GM12878 (cell line): Measurements from ENCODE around the gene PPP2R5C. TPM values are rescaled to one million over a fixed set of nuclear protein-coding genes. Genes with fewer than 3 reads are reported as not detected.

Experiments
- ATAC-seq: fragments of 200-7000 bp; cut with Tn5 transposase; 3 replicates; pipeline ENCODE4 v1.9.1; 2020; ENCODE audit warnings: mild to moderate bottlenecking, moderate library complexity
- BruUV-seq: library from RNA; stranded (reverse); fragments of 400-500 nt; replicated peaks from 2 replicates; lab custom pipeline; 2021; lab: Mats Ljungman, UMichigan
- CTCF ChIA-PET: fragments of 300-600 bp; sonication (Branson Sonifier 250); formaldehyde crosslinking; extraction: SDS; loops from one replicate; lab custom pipeline; 2021; ENCODE audit warnings: inconsistent platforms; lab: Yijun Ruan, JAX
- POLR2A ChIA-PET: fragments of 350-600 bp; formaldehyde crosslinking; extraction: SDS; loops from one replicate; lab custom pipeline; 2021; ENCODE audit warnings: inconsistent platforms; lab: Charles Lee
- RAD21 ChIA-PET: fragments of 300-600 bp; sonication (Branson Sonifier 250); formaldehyde crosslinking; loops from one replicate; lab custom pipeline; 2023; ENCODE audit warnings: antibody characterized with exemption; ENCODE audit not compliant: unreplicated experiment; lab: Charles Lee
- SMC1A ChIA-PET: fragments of 300-600 bp; sonication (Branson Sonifier 250); formaldehyde crosslinking; loops from one replicate; lab custom pipeline; 2023; ENCODE audit not compliant: unreplicated experiment, uncharacterized antibody; lab: Charles Lee
- DNase-seq: peaks from one replicate; pipeline ENCODE4 v3.0.0-alpha.2; 2011; ENCODE audit warnings: low read depth, low spot score
- FAIRE-seq: peaks from 3 replicates; lab custom pipeline; 2011; peaks lifted over from hg19 to GRCh38; lab: Jason Lieb, UNC
- H2AFZ ChIP-seq: 2 replicates; pipeline ENCODE4 v1.6.0; 2011; ENCODE audit warnings: low read depth, low read length, control low read depth; ENCODE audit not compliant: control insufficient read depth
- H3K27ac ChIP-seq: 2 replicates; pipeline ENCODE4 v1.5.1; 2011; ENCODE audit warnings: control low read depth; ENCODE audit not compliant: control insufficient read depth, insufficient read depth
- H3K27me3 ChIP-seq, 2 experiments: replicated peaks in 1 of 2; 2 replicates each; pipeline versions ENCODE4 v1.6.0 to v1.6.1; 2011; ENCODE audit warnings: low read length in 1 of 2; ENCODE audit not compliant: control insufficient read depth in 2 of 2, insufficient read depth in 2 of 2
- H3K36me3 ChIP-seq, 2 experiments: 2 replicates each; pipeline ENCODE4 v1.5.1; 2011; ENCODE audit warnings: low read length in 1 of 2; ENCODE audit not compliant: control insufficient read depth in 2 of 2, insufficient read depth in 2 of 2
- H3K4me1 ChIP-seq: 2 replicates; pipeline ENCODE4 v1.6.1; 2011; ENCODE audit warnings: mild to moderate bottlenecking, low read length, moderate library complexity, mixed read lengths; ENCODE audit not compliant: control insufficient read depth, insufficient read depth
- H3K4me2 ChIP-seq: 2 replicates; pipeline ENCODE4 v1.6.0; 2011; ENCODE audit warnings: control low read depth; ENCODE audit not compliant: control insufficient read depth, insufficient read depth
- H3K4me3 ChIP-seq: fragments of 200-600 bp; sonication (generic); 2 replicates; pipeline ENCODE4 v1.5.1; 2016
- H3K79me2 ChIP-seq: 2 replicates; pipeline ENCODE4 v1.6.0; 2011; ENCODE audit warnings: low read length; ENCODE audit not compliant: control insufficient read depth, insufficient read depth
- H3K9ac ChIP-seq: 2 replicates; pipeline ENCODE4 v1.8.0; 2011; ENCODE audit warnings: low read length, control low read depth, mixed read lengths; ENCODE audit not compliant: control insufficient read depth, insufficient read depth
- H3K9me3 ChIP-seq: replicated peaks from 3 replicates; pipeline ENCODE4 v1.5.1; 2011; ENCODE audit warnings: mild to moderate bottlenecking, low read length; ENCODE audit not compliant: control insufficient read depth, insufficient read depth
- H4K20me1 ChIP-seq: 2 replicates; pipeline ENCODE4 v1.6.0; 2011; ENCODE audit not compliant: control insufficient read depth, insufficient read depth
- BRCA1 ChIP-seq: IDR thresholded peaks from 2 replicates; pipeline ENCODE4 v1.6.1; 2011; ENCODE audit warnings: low read depth, low read length, improper control_type of control experiment
- CHD4 ChIP-seq: fragments of 200-600 bp; sonication (generic); IDR thresholded peaks from 2 replicates; pipeline ENCODE4 v1.6.1; 2016; ENCODE audit warnings: mild to moderate bottlenecking
- HCFC1 ChIP-seq: fragments of 150-350 bp; IDR thresholded peaks from 2 replicates; pipeline ENCODE4 v1.6.1; 2014; ENCODE audit warnings: low read length
- JUND ChIP-seq: IDR thresholded peaks from 2 replicates; pipeline ENCODE4 v1.6.1; 2012; ENCODE audit warnings: low read depth, mild to moderate bottlenecking, low read length, improper control_type of control experiment, moderate library complexity
- MEF2A ChIP-seq: IDR thresholded peaks from 2 replicates; pipeline ENCODE4 v1.6.1; 2011; ENCODE audit warnings: low read depth, mild to moderate bottlenecking, low read length, moderate library complexity; ENCODE audit not compliant: insufficient read depth
- MEF2B ChIP-seq: fragments of 450-650 bp; IDR thresholded peaks from 2 replicates; pipeline ENCODE4 v1.6.1; 2018; ENCODE audit warnings: mild to moderate bottlenecking, moderate library complexity; ENCODE audit not compliant: partially characterized antibody, poor library complexity, severe bottlenecking
- MTA2 ChIP-seq: fragments of 450-650 bp; IDR thresholded peaks from 2 replicates; pipeline ENCODE4 v1.6.1; 2016; ENCODE audit warnings: low read depth, mild to moderate bottlenecking, moderate library complexity
- RB1 ChIP-seq: fragments of 450-650 bp; formaldehyde crosslinking; IDR thresholded peaks from 2 replicates; pipeline ENCODE4 v1.6.1; 2017; ENCODE audit warnings: mild to moderate bottlenecking, borderline replicate concordance
- SMAD5 ChIP-seq: IDR thresholded peaks from 2 replicates; pipeline ENCODE4 v1.6.1; 2016; ENCODE audit warnings: antibody characterized with exemption, low read depth
- SREBF1 ChIP-seq: IDR thresholded peaks from 2 replicates; pipeline ENCODE4 v1.6.1; 2012; ENCODE audit warnings: mild to moderate bottlenecking, low read length
- TAF1 ChIP-seq: IDR thresholded peaks from 2 replicates; pipeline ENCODE4 v1.6.1; 2011; ENCODE audit warnings: mild to moderate bottlenecking, low read depth, low read length, borderline replicate concordance
- YBX1 ChIP-seq: fragments of 450-650 bp; IDR thresholded peaks from 2 replicates; pipeline ENCODE4 v1.6.1; 2016; ENCODE audit warnings: antibody characterized with exemption
- ZNF207 ChIP-seq: fragments of 450-650 bp; IDR thresholded peaks from 2 replicates; pipeline ENCODE4 v1.6.1; 2014; ENCODE audit warnings: antibody characterized with exemption, mild to moderate bottlenecking, borderline replicate concordance
- WGBS: methylation state at CpG from one replicate; pipeline ENCODE4 v1.1.6; 2016; ENCODE audit warnings: low lambda C conversion rate; ENCODE audit not compliant: insufficient replicate concordance, insufficient coverage; ENCODE audit errors: missing lambda C conversion rate; 5-methylcytosine and 5-hydroxymethylcytosine counted together
- in situ Hi-C: fragments of 300-500 bp; cut with MboI; formaldehyde crosslinking; loops from 9 replicates; pipeline ENCODE4 v1.14.3; 2018; ENCODE audit warnings: mixed read lengths
- intact Hi-C: fragments of 100-400 bp; cut with micrococcal nuclease; formaldehyde crosslinking; loops from one replicate; pipeline ENCODE4 v1.14.2; 2022; ENCODE audit not compliant: unreplicated experiment
- polyA plus RNA-seq, 11 experiments: library from polyadenylated mRNA; depleted of rRNA in 4 of 11; unstranded in 6 of 11; stranded (reverse) in 5 of 11; fragments of >200 nt; fragmentation: Nextera tagmentation in 4 of 11; fragmentation: Illumina TruSeq in 1 of 11; extraction: Ambion mirVana in 4 of 11; extraction: Trizol in 1 of 11; gene quantifications; 1 replicate in 1 of 11; 2 replicates in 10 of 11; pipeline versions ENCODE4 v1.2.1 to v1.2.3, GENCODE V29; 2011 to 2016; ENCODE audit warnings: inconsistent platforms in 2 of 11, missing spikeins in 2 of 11, low read depth in 1 of 11
- total RNA-seq, 4 experiments: library from RNA; depleted of rRNA in 3 of 4; stranded (reverse); fragments of >200 nt in 3 of 4; fragmentation: Illumina TruSeq in 1 of 4; extraction: Trizol in 1 of 4; gene quantifications; 2 replicates each; pipeline versions ENCODE4 v1.2.1 to v1.2.3, GENCODE V29; 2013 to 2021
- TF ChIP-seq, protein P1 (sequence below): fragments of 450-650 bp; IDR thresholded peaks from 2 replicates; pipeline ENCODE4 v1.6.1; 2017; ENCODE audit warnings: mild to moderate bottlenecking

PPP2R5C gene
- total and polyA plus RNA-seq, 10 of the 15 experiments (the other 5 are each of a cell fraction or from before 2014, with no cell fraction given): 106 to 199 (median 144) TPM

DNA sequence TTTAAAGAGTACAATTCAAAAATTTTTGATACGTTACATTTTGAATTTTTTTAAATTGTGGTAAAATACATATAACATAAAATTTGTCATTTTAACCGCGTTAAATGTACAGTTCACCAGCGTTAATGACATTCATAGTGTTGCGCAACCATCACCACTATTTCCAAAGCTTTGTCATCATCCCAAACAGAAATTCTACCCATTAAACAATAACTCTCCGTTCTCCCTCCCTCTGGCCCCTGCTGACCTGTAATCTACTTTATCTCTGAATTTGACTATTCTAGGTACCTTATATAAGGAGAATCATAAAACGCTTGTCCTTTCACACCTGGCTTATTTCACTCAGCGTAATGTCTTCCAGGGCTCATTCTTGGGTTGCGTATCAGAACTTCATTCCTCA is 133.7 kb downstream of the PPP2R5C start:
- Histone ChIP-seq H3K27ac (no peak overlapping the region), H3K79me2 (no peaks in the 10 kb centered on the region), H4K20me1 (no peaks in the 10 kb centered on the region), H3K36me3 (peaks cover 2 to 36% of the 10 kb centered on the region in 2 experiments), H3K4me1 (no peaks in the 10 kb centered on the region), H2AFZ (no peak overlapping the region), H3K27me3 (no peaks in the 10 kb centered on the region), H3K9ac (no peak overlapping the region), H3K4me3 (no peak overlapping the region), H3K9me3 (no peaks in the 10 kb centered on the region), H3K4me2 (no peak overlapping the region)
- WGBS: 99% methylated on average over 9 of the region's 9 CpGs
- TF ChIP-seq MEF2A: no peak
- TF ChIP-seq BRCA1: no peak
- no peak for TF ChIP-seq MTA2
- TF ChIP-seq SMAD5: no peak
- no peak for TF ChIP-seq JUND
- no peak for TF ChIP-seq ZNF207
- TF ChIP-seq TAF1: no peak
- TF ChIP-seq CHD4: no peak
- no peak for TF ChIP-seq YBX1
- TF ChIP-seq, protein P1, sequence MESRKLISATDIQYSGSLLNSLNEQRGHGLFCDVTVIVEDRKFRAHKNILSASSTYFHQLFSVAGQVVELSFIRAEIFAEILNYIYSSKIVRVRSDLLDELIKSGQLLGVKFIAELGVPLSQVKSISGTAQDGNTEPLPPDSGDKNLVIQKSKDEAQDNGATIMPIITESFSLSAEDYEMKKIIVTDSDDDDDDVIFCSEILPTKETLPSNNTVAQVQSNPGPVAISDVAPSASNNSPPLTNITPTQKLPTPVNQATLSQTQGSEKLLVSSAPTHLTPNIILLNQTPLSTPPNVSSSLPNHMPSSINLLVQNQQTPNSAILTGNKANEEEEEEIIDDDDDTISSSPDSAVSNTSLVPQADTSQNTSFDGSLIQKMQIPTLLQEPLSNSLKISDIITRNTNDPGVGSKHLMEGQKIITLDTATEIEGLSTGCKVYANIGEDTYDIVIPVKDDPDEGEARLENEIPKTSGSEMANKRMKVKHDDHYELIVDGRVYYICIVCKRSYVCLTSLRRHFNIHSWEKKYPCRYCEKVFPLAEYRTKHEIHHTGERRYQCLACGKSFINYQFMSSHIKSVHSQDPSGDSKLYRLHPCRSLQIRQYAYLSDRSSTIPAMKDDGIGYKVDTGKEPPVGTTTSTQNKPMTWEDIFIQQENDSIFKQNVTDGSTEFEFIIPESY: no peak
- TF ChIP-seq SREBF1: no peak
- TF ChIP-seq HCFC1: no peak
- no peak for TF ChIP-seq RB1
- TF ChIP-seq MEF2B: no peak
- in situ Hi-C loops: no loop called here
- FAIRE-seq (no peak), DNase-seq (no peak), ATAC-seq (no peak)
- ChIA-PET RAD21 (no interaction called here), CTCF (interaction anchor here (0.6 to 1.8 kb wide), 2 partner anchors 51 to 124 kb away, joined by 6 to 7 read pairs; no protein-coding TSS in a partner anchor), SMC1A (no interaction called here), POLR2A (no interaction called here)
- no TSS peak for BruUV-seq
- intact Hi-C loops: no loop called here
